ENCODE results near the gene CDKN2C. TPM values are rescaled to one million over a fixed set of nuclear protein-coding genes. Genes with fewer than 3 reads are reported as not detected.

Gene CDKN2C
- total and polyA plus RNA-seq, 2 experiments from 2014 or later: not detected

DNA sequence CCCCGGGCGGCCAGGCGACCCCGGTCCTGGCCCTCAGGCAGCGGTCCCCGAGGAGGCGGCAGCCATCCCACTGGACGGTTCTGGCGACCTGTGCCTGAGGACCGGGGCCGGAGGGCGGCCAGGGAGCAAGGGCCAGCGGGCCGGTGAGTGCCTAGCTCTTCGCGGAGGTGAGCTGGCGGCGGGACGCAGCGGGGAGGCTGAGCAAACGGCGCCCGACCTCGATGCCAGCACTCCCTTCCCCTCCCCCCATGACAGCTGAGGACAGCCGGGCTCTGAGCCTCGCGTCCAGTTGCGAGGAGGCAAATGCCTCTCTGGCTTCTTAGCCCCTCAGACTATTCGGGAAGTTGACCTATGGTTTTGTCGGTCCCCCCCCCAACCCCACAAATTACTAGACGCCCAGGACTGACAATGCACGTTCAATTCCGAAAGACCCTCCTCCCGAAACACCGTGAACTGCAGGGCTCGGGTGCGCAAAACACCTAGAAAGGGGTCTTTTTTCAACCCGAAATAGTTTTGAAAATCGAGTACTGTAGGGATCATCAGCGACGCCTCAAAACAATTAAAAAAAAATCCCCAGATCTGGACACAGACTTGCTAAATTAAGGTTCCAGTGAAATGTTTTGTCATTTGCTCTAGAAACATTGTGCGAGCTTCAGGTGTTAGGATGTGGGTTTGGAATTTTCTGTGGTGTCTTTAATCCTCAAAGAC is 8.3 kb downstream of the CDKN2C start:
- Mint-ChIP-seq H3K4me3 (peak overlapping the region; percentile 71), H3K27me3 (ENCODE audit: insufficient read depth, low read depth, poor library complexity) (peaks cover 79% of the 10 kb centered on the region), H3K27ac (no peak overlapping the region), H3K9me3 (no peaks in the 10 kb centered on the region; the same call in 2 of the 3 replicates), H3K36me3 (ENCODE audit: low read depth) (no peaks in the 10 kb centered on the region), H3K4me1 (peaks cover 21% of the 10 kb centered on the region)
- Histone ChIP-seq H3K9me2 (ENCODE audit: insufficient read depth) (no peaks in the 10 kb centered on the region), H3K4me1 (ENCODE audit: insufficient read depth) (peaks cover 32% of the 10 kb centered on the region), H4K20me1 (replicated peaks; ENCODE audit: insufficient read depth) (peaks cover 27% of the 10 kb centered on the region), H3F3A (replicated peaks; ENCODE audit: low read depth) (peaks cover 22% of the 10 kb centered on the region), H3K4me3 (peak overlapping the region; percentile 65), H3K79me2 (replicated peaks; ENCODE audit: insufficient read depth) (no peaks in the 10 kb centered on the region), H3K27ac (ENCODE audit: low read depth) (no peak overlapping the region), H3K36me3 (ENCODE audit: insufficient read depth) (no peaks in the 10 kb centered on the region), H3K4me2 (peak overlapping the region; percentile 78), H3K27me3 (ENCODE audit: insufficient read depth) (peaks cover 96% of the 10 kb centered on the region), H2AFZ (no peak overlapping the region)
- DNase-seq (ENCODE audit: low spot score) (peak; percentile 94), ATAC-seq (peak; percentile 64)
- TF ChIP-seq EZH2 (IDR thresholded peaks at IDR 0.05; ENCODE audit: low read depth, unreplicated experiment) (peak; percentile 76), CREB1 (CRISPR knock-in tag; IDR thresholded peaks at IDR 0.05; ENCODE audit: low read depth) (peak; percentile 36)
- TF ChIP-seq, protein P1, sequence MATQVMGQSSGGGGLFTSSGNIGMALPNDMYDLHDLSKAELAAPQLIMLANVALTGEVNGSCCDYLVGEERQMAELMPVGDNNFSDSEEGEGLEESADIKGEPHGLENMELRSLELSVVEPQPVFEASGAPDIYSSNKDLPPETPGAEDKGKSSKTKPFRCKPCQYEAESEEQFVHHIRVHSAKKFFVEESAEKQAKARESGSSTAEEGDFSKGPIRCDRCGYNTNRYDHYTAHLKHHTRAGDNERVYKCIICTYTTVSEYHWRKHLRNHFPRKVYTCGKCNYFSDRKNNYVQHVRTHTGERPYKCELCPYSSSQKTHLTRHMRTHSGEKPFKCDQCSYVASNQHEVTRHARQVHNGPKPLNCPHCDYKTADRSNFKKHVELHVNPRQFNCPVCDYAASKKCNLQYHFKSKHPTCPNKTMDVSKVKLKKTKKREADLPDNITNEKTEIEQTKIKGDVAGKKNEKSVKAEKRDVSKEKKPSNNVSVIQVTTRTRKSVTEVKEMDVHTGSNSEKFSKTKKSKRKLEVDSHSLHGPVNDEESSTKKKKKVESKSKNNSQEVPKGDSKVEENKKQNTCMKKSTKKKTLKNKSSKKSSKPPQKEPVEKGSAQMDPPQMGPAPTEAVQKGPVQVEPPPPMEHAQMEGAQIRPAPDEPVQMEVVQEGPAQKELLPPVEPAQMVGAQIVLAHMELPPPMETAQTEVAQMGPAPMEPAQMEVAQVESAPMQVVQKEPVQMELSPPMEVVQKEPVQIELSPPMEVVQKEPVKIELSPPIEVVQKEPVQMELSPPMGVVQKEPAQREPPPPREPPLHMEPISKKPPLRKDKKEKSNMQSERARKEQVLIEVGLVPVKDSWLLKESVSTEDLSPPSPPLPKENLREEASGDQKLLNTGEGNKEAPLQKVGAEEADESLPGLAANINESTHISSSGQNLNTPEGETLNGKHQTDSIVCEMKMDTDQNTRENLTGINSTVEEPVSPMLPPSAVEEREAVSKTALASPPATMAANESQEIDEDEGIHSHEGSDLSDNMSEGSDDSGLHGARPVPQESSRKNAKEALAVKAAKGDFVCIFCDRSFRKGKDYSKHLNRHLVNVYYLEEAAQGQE (IDR thresholded peaks at IDR 0.05; ENCODE audit: unreplicated experiment): no peak

DNA sequence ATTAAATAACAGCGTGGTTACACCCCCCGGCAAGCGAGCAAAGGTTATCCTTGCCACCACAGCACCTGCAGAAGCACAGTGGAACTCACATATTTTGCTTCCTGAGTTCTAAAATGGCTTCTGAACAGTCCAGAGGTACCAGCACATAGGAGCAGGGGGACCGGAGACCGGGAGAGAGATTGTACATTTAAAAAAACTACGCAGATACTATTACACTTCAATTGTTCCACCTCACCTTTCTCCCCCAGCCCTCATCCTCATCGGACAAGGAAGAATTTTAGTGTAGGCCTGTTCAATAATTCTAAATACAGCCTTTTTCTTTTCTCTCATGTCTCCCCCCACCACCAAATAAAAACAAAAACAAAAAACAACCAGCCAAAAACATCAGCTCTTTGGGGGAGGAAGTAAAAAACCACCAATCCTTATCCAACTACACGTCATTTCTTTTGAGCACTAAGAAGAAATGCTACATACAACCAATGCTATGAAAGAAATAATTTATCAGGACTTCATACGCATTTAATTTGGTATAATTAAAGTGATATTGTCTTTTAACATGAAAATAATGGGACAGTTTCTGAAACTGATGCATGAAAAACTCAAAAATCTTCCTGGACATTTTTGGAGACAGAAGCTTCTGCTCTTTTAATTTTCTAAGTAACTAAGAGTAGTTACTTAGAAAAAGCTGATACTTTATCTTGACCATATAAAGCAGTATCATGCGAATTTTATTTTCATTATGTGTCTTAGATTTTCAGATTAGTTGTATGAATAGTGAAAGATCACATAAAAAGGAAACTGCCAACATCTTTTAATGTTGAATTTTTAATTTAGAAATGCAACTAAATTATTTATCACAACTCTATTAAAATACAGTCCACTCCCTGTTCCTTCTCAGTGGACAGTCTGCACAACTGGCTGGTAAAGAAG is 9.1 kb downstream of the CDKN2C start:
- no peaks in the 10 kb centered on the region for H3K9me2 ChIP-seq (ENCODE audit: insufficient read depth)
- Mint-ChIP-seq H3K9me3 (no peaks in the 10 kb centered on the region; the same call in 2 of the 3 replicates), H3K27ac (no peak overlapping the region), H3K4me1 (peaks cover 19% of the 10 kb centered on the region), H3K4me3 (peak overlapping the region; percentile 71), H3K27me3 (ENCODE audit: insufficient read depth, low read depth, poor library complexity) (peaks cover 71% of the 10 kb centered on the region), H3K36me3 (ENCODE audit: low read depth) (no peaks in the 10 kb centered on the region)
- H4K20me1 ChIP-seq (replicated peaks; ENCODE audit: insufficient read depth): peaks cover 20% of the 10 kb centered on the region
- DNase-seq (ENCODE audit: low spot score): no peak
- no peaks in the 10 kb centered on the region for H3K79me2 ChIP-seq (replicated peaks; ENCODE audit: insufficient read depth)
- H3K36me3 ChIP-seq (ENCODE audit: insufficient read depth): no peaks in the 10 kb centered on the region
- H2AFZ ChIP-seq: no peak overlapping the region
- peaks cover 96% of the 10 kb centered on the region for H3K27me3 ChIP-seq (ENCODE audit: insufficient read depth)
- peaks cover 26% of the 10 kb centered on the region for H3K4me1 ChIP-seq (ENCODE audit: insufficient read depth)
- H3K4me2 ChIP-seq: peak overlapping the region; percentile 78
- peaks cover 14% of the 10 kb centered on the region for H3F3A ChIP-seq (replicated peaks; ENCODE audit: low read depth)
- no peak for ATAC-seq
- H3K4me3 ChIP-seq: peak overlapping the region; percentile 65
- no peak overlapping the region for H3K27ac ChIP-seq (ENCODE audit: low read depth)
- TF ChIP-seq CREB1 (CRISPR knock-in tag; IDR thresholded peaks at IDR 0.05; ENCODE audit: low read depth) (no peak), STAT1 (IDR thresholded peaks at IDR 0.05; ENCODE audit: unreplicated experiment) (no peak), ZNF114 (CRISPR knock-in tag; IDR thresholded peaks at IDR 0.05) (no peak), EZH2 (IDR thresholded peaks at IDR 0.05; ENCODE audit: low read depth, unreplicated experiment) (no peak), EZH2phosphoT487 (IDR thresholded peaks at IDR 0.05; ENCODE audit: unreplicated experiment) (no peak), JUNB (IDR thresholded peaks at IDR 0.05; ENCODE audit: unreplicated experiment) (no peak), ZNF331 (CRISPR knock-in tag; IDR thresholded peaks at IDR 0.05; ENCODE audit: low read depth) (no peak), NANOG (IDR thresholded peaks at IDR 0.05; ENCODE audit: borderline replicate concordance) (no peak)
- TF ChIP-seq, protein P2, sequence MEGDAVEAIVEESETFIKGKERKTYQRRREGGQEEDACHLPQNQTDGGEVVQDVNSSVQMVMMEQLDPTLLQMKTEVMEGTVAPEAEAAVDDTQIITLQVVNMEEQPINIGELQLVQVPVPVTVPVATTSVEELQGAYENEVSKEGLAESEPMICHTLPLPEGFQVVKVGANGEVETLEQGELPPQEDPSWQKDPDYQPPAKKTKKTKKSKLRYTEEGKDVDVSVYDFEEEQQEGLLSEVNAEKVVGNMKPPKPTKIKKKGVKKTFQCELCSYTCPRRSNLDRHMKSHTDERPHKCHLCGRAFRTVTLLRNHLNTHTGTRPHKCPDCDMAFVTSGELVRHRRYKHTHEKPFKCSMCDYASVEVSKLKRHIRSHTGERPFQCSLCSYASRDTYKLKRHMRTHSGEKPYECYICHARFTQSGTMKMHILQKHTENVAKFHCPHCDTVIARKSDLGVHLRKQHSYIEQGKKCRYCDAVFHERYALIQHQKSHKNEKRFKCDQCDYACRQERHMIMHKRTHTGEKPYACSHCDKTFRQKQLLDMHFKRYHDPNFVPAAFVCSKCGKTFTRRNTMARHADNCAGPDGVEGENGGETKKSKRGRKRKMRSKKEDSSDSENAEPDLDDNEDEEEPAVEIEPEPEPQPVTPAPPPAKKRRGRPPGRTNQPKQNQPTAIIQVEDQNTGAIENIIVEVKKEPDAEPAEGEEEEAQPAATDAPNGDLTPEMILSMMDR (conservative IDR thresholded peaks at IDR 0.05; ENCODE audit: low read depth in 2 of 2): no peak
- TF ChIP-seq, protein P3, sequence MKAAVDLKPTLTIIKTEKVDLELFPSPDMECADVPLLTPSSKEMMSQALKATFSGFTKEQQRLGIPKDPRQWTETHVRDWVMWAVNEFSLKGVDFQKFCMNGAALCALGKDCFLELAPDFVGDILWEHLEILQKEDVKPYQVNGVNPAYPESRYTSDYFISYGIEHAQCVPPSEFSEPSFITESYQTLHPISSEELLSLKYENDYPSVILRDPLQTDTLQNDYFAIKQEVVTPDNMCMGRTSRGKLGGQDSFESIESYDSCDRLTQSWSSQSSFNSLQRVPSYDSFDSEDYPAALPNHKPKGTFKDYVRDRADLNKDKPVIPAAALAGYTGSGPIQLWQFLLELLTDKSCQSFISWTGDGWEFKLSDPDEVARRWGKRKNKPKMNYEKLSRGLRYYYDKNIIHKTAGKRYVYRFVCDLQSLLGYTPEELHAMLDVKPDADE (IDR thresholded peaks at IDR 0.05): no peak
- TF ChIP-seq, protein P1 (IDR thresholded peaks at IDR 0.05; ENCODE audit: unreplicated experiment): no peak
